Mesenchymal stem cell (in vitro differentiated cells and primary cell): ENCODE data around the gene RBP3.

Experiments
- DNase-seq: peaks from one replicate; pipeline ENCODE4 v3.0.0-alpha.2; 2013
- H2AFZ ChIP-seq: one replicate; pipeline ENCODE4 v1.6.1; 2013; ENCODE audit warnings: low read depth, mild to moderate bottlenecking, control low read depth, inconsistent platforms, low read length, moderate library complexity
- H2AK5ac ChIP-seq: 2 replicates; pipeline ENCODE4 v1.6.1; 2013; ENCODE audit warnings: low read length, moderate library complexity, mild to moderate bottlenecking, inconsistent platforms; ENCODE audit not compliant: severe bottlenecking
- H2BK120ac ChIP-seq: one replicate; pipeline ENCODE4 v1.6.1; 2013; ENCODE audit warnings: low read depth, mild to moderate bottlenecking, inconsistent platforms, low read length, moderate library complexity
- H2BK12ac ChIP-seq, 2 experiments: one replicate each; pipeline ENCODE4 v1.6.1; 2013; ENCODE audit warnings: inconsistent platforms in 2 of 2, low read length in 2 of 2, mild to moderate bottlenecking in 2 of 2, moderate library complexity in 2 of 2, control low read depth in 1 of 2
- H2BK15ac ChIP-seq: one replicate; pipeline ENCODE4 v1.6.1; 2013; ENCODE audit warnings: mild to moderate bottlenecking, low read depth, inconsistent platforms; ENCODE audit not compliant: poor library complexity, severe bottlenecking
- H2BK5ac ChIP-seq: 2 replicates; pipeline ENCODE4 v1.6.1; 2013; ENCODE audit warnings: low read depth, mild to moderate bottlenecking, low read length, control low read depth, inconsistent platforms; ENCODE audit not compliant: poor library complexity, severe bottlenecking
- H3K14ac ChIP-seq, 2 experiments: one replicate each; pipeline ENCODE4 v1.6.1; 2013; ENCODE audit warnings: inconsistent platforms in 2 of 2, low read length in 2 of 2, control low read depth in 1 of 2, mild to moderate bottlenecking in 1 of 2, moderate library complexity in 1 of 2
- H3K18ac ChIP-seq, 2 experiments: one replicate each; pipeline ENCODE4 v1.6.1; 2013; ENCODE audit warnings: inconsistent platforms in 2 of 2, low read length in 2 of 2, control low read depth in 1 of 2, low read depth in 1 of 2, mild to moderate bottlenecking in 1 of 2
- H3K23ac ChIP-seq, 2 experiments: one replicate each; pipeline ENCODE4 v1.6.1; 2013; ENCODE audit warnings: inconsistent platforms in 2 of 2, low read length in 2 of 2, mild to moderate bottlenecking in 2 of 2, moderate library complexity in 2 of 2, control low read depth in 1 of 2
- H3K27ac ChIP-seq: 2 replicates; pipeline ENCODE4 v1.5.1; 2013; ENCODE audit warnings: mild to moderate bottlenecking, moderate library complexity, low read length, control low read depth, inconsistent platforms; ENCODE audit not compliant: poor library complexity, severe bottlenecking
- H3K27me3 ChIP-seq, 2 experiments: 2 replicates each; pipeline versions ENCODE4 v1.6.1 to v1.7.0; 2013; ENCODE audit warnings: low read length in 2 of 2, mild to moderate bottlenecking in 2 of 2, moderate library complexity in 2 of 2, control low read depth in 1 of 2, inconsistent platforms in 1 of 2; ENCODE audit not compliant: control insufficient read depth in 1 of 2, insufficient read depth in 1 of 2
- H3K36me3 ChIP-seq, 2 experiments: 2 replicates each; pipeline versions ENCODE4 v1.6.1 to v1.7.0; 2013; ENCODE audit warnings: low read length in 2 of 2, control low read depth in 1 of 2, inconsistent platforms in 1 of 2, low read depth in 1 of 2, mild to moderate bottlenecking in 1 of 2; ENCODE audit not compliant: insufficient read depth in 2 of 2, control insufficient read depth in 1 of 2
- H3K4ac ChIP-seq, 2 experiments: one replicate each; pipeline ENCODE4 v1.6.1; 2013; ENCODE audit warnings: inconsistent platforms in 2 of 2, low read length in 2 of 2, mild to moderate bottlenecking in 2 of 2, moderate library complexity in 2 of 2, control low read depth in 1 of 2, low read depth in 1 of 2
- H3K4me1 ChIP-seq: 2 replicates; pipeline ENCODE4 v1.6.1; 2013; ENCODE audit warnings: low read depth, low read length, control low read depth; ENCODE audit not compliant: control insufficient read depth, insufficient read depth
- H3K4me2 ChIP-seq: 2 replicates; pipeline ENCODE4 v1.6.1; 2013; ENCODE audit warnings: low read length, mild to moderate bottlenecking, inconsistent platforms; ENCODE audit not compliant: poor library complexity, severe bottlenecking
- H3K4me3 ChIP-seq, 2 experiments: 2 replicates each; pipeline versions ENCODE4 v1.5.1 to v1.7.0; 2013; ENCODE audit warnings: low read length in 2 of 2, mild to moderate bottlenecking in 2 of 2, control low read depth in 1 of 2, low read depth in 1 of 2; ENCODE audit not compliant: insufficient read depth in 1 of 2
- H3K79me1 ChIP-seq: replicated peaks from 2 replicates; pipeline ENCODE4 v1.6.1; 2013; ENCODE audit warnings: mild to moderate bottlenecking, control low read depth, low read length, inconsistent platforms; ENCODE audit not compliant: poor library complexity, severe bottlenecking
- H3K9ac ChIP-seq: 2 replicates; pipeline ENCODE4 v1.7.0; 2013; ENCODE audit warnings: mild to moderate bottlenecking, low read length, moderate library complexity
- H3K9me3 ChIP-seq: 2 replicates; pipeline ENCODE4 v1.7.0; 2013; ENCODE audit warnings: mild to moderate bottlenecking, low read length; ENCODE audit not compliant: control insufficient read depth
- H4K8ac ChIP-seq: one replicate; pipeline ENCODE4 v1.6.1; 2013; ENCODE audit warnings: inconsistent platforms, mild to moderate bottlenecking, low read length, moderate library complexity
- H4K91ac ChIP-seq: one replicate; pipeline ENCODE4 v1.6.1; 2013; ENCODE audit warnings: mild to moderate bottlenecking, low read length, inconsistent platforms
- WGBS: methylation state at CpG from one replicate; pipeline ENCODE4 v1.1.7; 2013; ENCODE audit warnings: mixed read lengths; 5-methylcytosine and 5-hydroxymethylcytosine counted together

The RBP3 gene

GRCh38 chr10:47339759-47340607, 8.2 kb upstream of the RBP3 start:
- 78% methylated on average over 15 of the region's 15 CpGs for WGBS
- no peak overlapping the region for H3K9ac ChIP-seq

GRCh38 chr10:47340608-47341170, 7.5 kb upstream of the RBP3 start:
- Histone ChIP-seq H3K27me3 (peaks cover 13 to 37% of the 10 kb centered on the region in 2 experiments), H2BK15ac (no peak overlapping the region), H3K18ac (no peak overlapping the region), H3K4ac (no peak overlapping the region), H3K9ac (no peak overlapping the region), H3K27ac (no peak overlapping the region), H3K4me2 (no peak overlapping the region), H3K36me3 (no peaks in the 10 kb centered on the region), H3K23ac (no peak overlapping the region), H2BK12ac (no peak overlapping the region), H4K8ac (no peak overlapping the region), H4K91ac (no peak overlapping the region), H2AFZ (no peak overlapping the region), H3K9me3 (no peaks in the 10 kb centered on the region), H3K4me3 (no peak overlapping the region), H2AK5ac (no peak overlapping the region), H3K4me1 (peaks cover 3% of the 10 kb centered on the region), H2BK5ac (no peak overlapping the region), H3K79me1 (no peaks in the 10 kb centered on the region), H2BK120ac (no peak overlapping the region), H3K14ac (no peak overlapping the region)
- WGBS, result 38% methylated on average over 2 of the region's 5 CpGs
- peak; percentile 48 for DNase-seq

More at GRCh38 chr10:47339759-47340607, 8.2 kb upstream of the RBP3 start:
- Histone ChIP-seq H3K4me1 (peaks cover 3% of the 10 kb centered on the region), H2BK15ac (no peak overlapping the region), H3K27ac (no peak overlapping the region), H3K27me3 (peaks cover 18 to 40% of the 10 kb centered on the region in 2 experiments), H4K8ac (no peak overlapping the region), H3K4ac (no peak overlapping the region), H3K9me3 (no peaks in the 10 kb centered on the region), H3K4me2 (no peak overlapping the region), H3K4me3 (no peak overlapping the region), H2AK5ac (no peak overlapping the region), H4K91ac (no peak overlapping the region), H3K18ac (no peak overlapping the region), H2BK12ac (no peak overlapping the region), H3K14ac (no peak overlapping the region), H2BK5ac (no peak overlapping the region), H2BK120ac (no peak overlapping the region), H2AFZ (no peak overlapping the region), H3K36me3 (no peaks in the 10 kb centered on the region), H3K79me1 (no peaks in the 10 kb centered on the region), H3K23ac (no peak overlapping the region)
- DNase-seq, result no peak

GRCh38 chr10:47344996-47345870, 2.9 kb upstream of the RBP3 start:
- H2AK5ac ChIP-seq, result no peak overlapping the region
- no peak overlapping the region for H3K4me3 ChIP-seq
- no peak for DNase-seq
- no peak overlapping the region for H2BK12ac ChIP-seq
- WGBS, result 82% methylated on average over 11 of the region's 13 CpGs
- no peak overlapping the region for H2AFZ ChIP-seq
- H4K8ac ChIP-seq, result no peak overlapping the region
- no peaks in the 10 kb centered on the region for H3K79me1 ChIP-seq
- no peak overlapping the region for H3K27ac ChIP-seq
- no peak overlapping the region for H3K18ac ChIP-seq
- H3K36me3 ChIP-seq, result no peaks in the 10 kb centered on the region
- no peak overlapping the region for H2BK5ac ChIP-seq
- peaks cover 9 to 10% of the 10 kb centered on the region in 2 experiments for H3K27me3 ChIP-seq
- H3K4me1 ChIP-seq, result no peaks in the 10 kb centered on the region
- H2BK120ac ChIP-seq, result no peak overlapping the region
- H2BK15ac ChIP-seq, result no peak overlapping the region
- H4K91ac ChIP-seq, result no peak overlapping the region
- no peak overlapping the region for H3K14ac ChIP-seq
- no peaks in the 10 kb centered on the region for H3K9me3 ChIP-seq
- no peak overlapping the region for H3K9ac ChIP-seq
- no peak overlapping the region for H3K4me2 ChIP-seq
- H3K4ac ChIP-seq, result no peak overlapping the region
- no peak overlapping the region for H3K23ac ChIP-seq
